IPS DF 19.7 (cell line): ENCODE data around the gene TULP4.
"Not testable (repeated sequence)": the region's sequence is repeated elsewhere in the genome, so short reads cannot be mapped to it uniquely, and the experiment has no call there.

Experiments
- DNase-seq: peaks from one replicate; pipeline ENCODE4 v3.0.0-alpha.2; 2013; ENCODE audit warnings: low read depth, low spot score

The TULP4 gene

GRCh38 chr6:158391276-158391675 is 79.0 kb downstream of the TULP4 start:
- no peak for DNase-seq

GRCh38 chr6:158391977-158392376 is 79.7 kb downstream of the TULP4 start:
- not testable (repeated sequence) for DNase-seq

DNA sequence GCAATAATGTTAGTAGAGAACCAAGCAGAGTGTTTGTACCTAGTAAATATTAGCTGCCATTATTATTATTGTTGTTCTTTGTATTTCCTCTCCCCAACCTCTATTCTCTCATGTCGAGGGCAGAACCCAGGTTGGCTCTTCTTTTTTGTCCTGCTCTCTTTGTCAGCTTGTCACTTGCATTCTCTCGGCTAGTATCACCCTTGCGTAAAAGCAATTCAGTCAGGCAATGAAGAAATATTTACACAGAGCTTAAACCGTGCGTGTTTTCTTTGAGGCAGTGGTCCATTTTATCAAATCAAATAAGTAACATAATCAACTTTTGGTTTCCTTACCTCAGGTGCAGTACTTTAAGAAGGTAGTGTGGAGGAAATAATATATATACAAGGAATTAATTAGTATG is 83.9 kb downstream of the TULP4 start:
- no peak for DNase-seq

- DNase-seq, result no peak
These were observed 85.3 kb downstream of the TULP4 start for GRCh38 chr6:158397578-158397977.

- no peak for DNase-seq
These were observed 86.2 kb downstream of the TULP4 start for GRCh38 chr6:158398252-158399024.

DNA sequence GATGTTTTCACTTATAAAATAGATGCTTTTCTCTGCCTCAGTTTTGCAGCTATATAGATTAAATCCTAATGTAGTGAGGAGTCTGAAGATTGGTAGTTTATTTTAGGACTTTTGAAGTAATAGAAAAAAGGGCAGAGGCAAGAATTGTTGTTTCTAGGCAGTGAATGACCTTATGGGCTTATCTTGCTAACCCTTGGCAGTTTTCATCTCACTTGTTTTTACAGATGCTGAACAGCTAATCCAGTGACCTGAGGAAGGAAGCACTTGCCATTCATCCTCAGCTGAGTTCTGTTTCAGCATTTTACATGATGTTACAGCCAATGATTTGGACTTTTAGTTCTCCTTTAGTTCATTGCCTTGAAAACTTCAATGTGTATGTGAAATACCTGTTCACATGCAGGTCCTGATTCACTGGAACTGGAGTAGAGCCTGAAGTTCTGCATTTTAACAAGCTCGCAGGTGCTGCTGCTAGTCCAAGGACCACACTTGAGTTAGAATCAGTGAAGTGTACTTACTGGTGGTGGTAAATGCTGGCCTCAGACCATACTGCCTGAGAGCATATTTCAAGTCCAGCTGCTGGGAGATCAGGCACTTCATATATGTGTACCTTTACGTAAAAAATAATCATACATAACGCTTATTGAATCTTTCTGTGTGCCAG is 86.9 kb downstream of the TULP4 start:
- DNase-seq, result no peak

DNA sequence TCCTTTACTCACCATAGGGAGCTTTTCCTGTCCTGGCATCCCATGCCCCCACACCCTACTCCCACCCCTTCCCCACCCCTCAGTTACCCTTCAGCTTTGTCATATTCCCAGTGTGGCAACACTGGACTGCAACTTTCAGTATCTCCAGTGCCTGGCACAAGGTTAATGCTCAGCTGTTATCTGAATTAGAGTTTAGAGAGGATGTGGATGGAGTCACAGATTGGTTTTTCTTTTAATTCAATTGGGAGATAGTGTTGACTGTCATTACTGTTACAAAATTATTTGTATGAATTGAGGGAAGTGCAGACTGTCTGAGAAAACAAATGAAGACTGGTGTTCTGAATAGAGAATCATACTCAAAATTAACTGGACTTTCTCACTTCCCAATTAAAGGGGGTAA is 89.9 kb downstream of the TULP4 start:
- no peak for DNase-seq

- DNase-seq, result not testable (repeated sequence)
These were observed 93.1 kb downstream of the TULP4 start for GRCh38 chr6:158405321-158405831.

DNA sequence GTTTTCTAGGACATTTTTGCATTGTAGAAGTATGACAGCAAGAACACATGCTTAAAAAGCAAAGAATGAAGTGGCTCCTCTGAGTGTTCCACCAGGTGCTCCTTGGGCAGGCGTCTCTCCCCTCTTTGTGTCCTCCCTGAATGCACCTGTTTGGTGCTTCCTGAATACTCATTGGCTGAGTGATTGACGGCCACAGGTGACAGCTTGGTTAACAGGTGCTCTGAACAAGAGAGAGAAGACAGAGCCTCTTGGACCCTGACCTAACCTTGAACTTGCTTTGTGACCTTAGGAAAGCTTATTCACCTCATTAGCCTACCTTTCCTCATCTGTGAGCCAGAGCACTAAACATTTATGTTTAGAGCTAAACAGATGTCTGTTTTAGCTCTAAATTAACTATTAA is 93.7 kb downstream of the TULP4 start:
- no peak for DNase-seq

- no peak for DNase-seq
These were observed 94.5 kb downstream of the TULP4 start for GRCh38 chr6:158406736-158407135.

- DNase-seq, result no peak
These were observed 95.7 kb downstream of the TULP4 start for GRCh38 chr6:158408013-158408412.

- no peak for DNase-seq
These were observed 96.4 kb downstream of the TULP4 start for GRCh38 chr6:158408552-158409130.

GRCh38 chr6:158409451-158409850 is 97.2 kb downstream of the TULP4 start:
- DNase-seq, result no peak

GRCh38 chr6:158410784-158411183 is 98.5 kb downstream of the TULP4 start:
- no peak for DNase-seq

DNA sequence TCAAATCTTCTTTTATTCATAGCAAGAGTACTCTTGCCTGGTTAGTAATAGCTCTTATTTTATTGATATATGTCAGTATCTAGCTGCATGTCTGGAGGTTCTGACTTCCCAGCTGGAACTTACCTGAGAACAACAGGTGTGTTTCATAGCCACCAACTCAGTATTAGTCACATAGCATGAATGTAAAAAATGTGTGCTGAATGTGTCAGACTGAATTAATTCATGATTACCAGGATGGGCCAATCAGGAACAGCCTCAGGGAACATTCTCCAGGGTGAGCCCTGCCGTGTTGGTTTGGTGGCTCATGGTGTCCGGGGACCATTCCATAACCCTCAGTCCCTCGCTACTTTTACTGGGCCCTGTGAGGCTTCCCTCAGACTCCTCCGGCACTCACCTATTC is 99.7 kb downstream of the TULP4 start:
- DNase-seq, result no peak

DNA sequence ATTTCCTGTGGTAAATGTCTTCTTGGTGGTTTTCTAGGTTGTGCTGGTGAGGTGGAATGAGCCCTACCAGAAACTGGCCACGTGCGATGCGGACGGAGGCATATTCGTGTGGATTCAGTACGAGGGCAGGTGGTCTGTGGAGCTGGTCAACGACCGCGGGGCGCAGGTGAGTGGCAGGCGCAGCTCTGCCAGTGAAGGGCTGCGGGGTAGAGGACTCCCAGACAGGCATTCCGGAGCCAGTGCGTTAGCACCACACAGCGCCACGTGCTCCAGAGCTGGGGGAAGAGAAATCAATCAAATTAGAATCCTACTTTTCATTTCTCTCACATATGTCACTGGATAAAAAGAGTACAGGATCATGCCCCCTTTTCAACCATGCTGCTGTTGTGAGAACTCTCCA is 100.8 kb downstream of the TULP4 start:
- no peak for DNase-seq

- no peak for DNase-seq
These were observed 101.7 kb downstream of the TULP4 start for GRCh38 chr6:158413814-158414565.

GRCh38 chr6:158414851-158415262 is 102.6 kb downstream of the TULP4 start:
- DNase-seq, result no peak

DNA sequence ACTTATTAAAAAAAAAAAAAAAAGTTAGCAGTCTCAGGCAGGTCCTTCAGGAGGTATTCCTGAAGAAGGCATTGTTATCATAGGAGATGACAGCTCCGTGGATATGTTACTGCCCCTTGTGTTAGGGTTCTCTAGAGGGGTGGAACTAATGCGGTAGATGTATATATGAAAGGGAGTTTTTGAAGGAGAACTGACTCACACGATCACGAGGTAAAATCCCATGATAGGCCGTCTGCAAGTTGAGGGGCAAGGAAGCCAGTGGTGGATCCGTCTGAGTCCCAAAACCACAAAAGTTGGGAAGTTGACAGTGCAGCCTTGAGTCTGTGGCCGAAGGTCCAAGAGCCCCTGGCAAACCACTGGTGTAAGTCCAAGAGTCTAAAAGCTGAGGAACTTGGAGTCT is 103.4 kb downstream of the TULP4 start:
- DNase-seq, result no peak

GRCh38 chr6:158416883-158417759 is 104.9 kb downstream of the TULP4 start:
- no peak for DNase-seq

GRCh38 chr6:158417760-158418098 is 105.5 kb downstream of the TULP4 start:
- DNase-seq, result no peak
